Hepatocyte (in vitro differentiated cells): Measurements from ENCODE around the gene IBSP.

Experiments used
- CTCF ChIP-seq: fragments of 200-600 bp; sonication (generic); IDR thresholded peaks from 2 replicates; pipeline ENCODE4 v1.5.1; 2016; ENCODE audit warnings: antibody characterized with exemption, mild to moderate bottlenecking; ENCODE audit not compliant: poor library complexity
- EZH2 ChIP-seq: fragments of 200-600 bp; sonication (generic); IDR thresholded peaks from 2 replicates; pipeline ENCODE4 v1.6.1; 2016; ENCODE audit warnings: antibody characterized with exemption, mild to moderate bottlenecking, borderline replicate concordance

GRCh38 chr4:87783781-87784180, 15.6 kb upstream of the IBSP start:
- TF ChIP-seq CTCF (no peak), EZH2 (no peak)
